Activated naive CD4-positive, alpha-beta T cell treated with anti-CD3 and anti-CD28 coated beads, Interleukin-2, amount 10 ng/mL, durations not matched to agents 7 days and 5 days (primary cell): ENCODE data around the gene ST7.
"Not testable (repeated sequence)": the region's sequence is repeated elsewhere in the genome, so short reads cannot be mapped to it uniquely, and the experiment has no call there.

ENCODE experiments used
- CTCF ChIA-PET: fragments of 350-600 bp; sonication (Branson Sonifier 250); formaldehyde crosslinking; loops from one replicate; lab custom pipeline; 2021; ENCODE audit warnings: antibody characterized with exemption; lab: Charles Lee
- DNase-seq: peaks from one replicate; pipeline ENCODE4 v3.0.0-alpha.2; 2020
- H3K27ac Mint-ChIP-seq: one replicate; pipeline ENCODE4 v1.8.0; 2021; ENCODE audit warnings: mild to moderate bottlenecking, moderate library complexity, mixed read lengths
- H3K27me3 Mint-ChIP-seq: one replicate; pipeline ENCODE4 v1.8.0; 2021; ENCODE audit warnings: mild to moderate bottlenecking, mixed read lengths
- H3K36me3 Mint-ChIP-seq: one replicate; pipeline ENCODE4 v1.8.0; 2021; ENCODE audit warnings: mixed read lengths
- H3K4me1 Mint-ChIP-seq: one replicate; pipeline ENCODE4 v1.8.0; 2021; ENCODE audit warnings: mixed read lengths
- H3K4me3 Mint-ChIP-seq: one replicate; pipeline ENCODE4 v1.8.0; 2021; ENCODE audit warnings: mild to moderate bottlenecking, moderate library complexity, mixed read lengths
- H3K9me3 Mint-ChIP-seq: one replicate; pipeline ENCODE4 v1.8.0; 2021; ENCODE audit warnings: mixed read lengths

ST7 gene

DNA sequence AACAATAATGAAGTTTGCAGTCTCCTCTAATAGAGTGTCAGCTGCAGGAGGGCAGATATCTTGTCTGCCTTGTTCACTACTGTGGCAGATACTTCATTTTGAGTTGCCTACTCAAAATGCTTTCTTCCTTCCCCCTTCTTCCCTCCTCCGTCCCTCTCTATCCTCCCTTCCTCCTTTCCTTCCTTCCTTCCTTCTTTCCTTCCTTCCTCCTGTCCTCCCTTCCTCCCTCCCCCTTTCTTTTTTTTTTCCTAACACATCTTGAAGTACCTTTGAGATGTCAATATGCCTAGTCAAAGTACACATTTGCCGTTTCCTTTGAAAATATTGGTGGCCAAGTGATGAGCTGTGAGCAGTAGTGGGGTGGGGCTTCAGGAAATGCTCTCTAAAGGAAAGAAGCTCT is 18.7 kb upstream of the ST7 start:
- Mint-ChIP-seq H3K4me1 (peaks cover 5% of the 10 kb centered on the region), H3K27ac (no peak overlapping the region), H3K9me3 (no peaks in the 10 kb centered on the region), H3K36me3 (no peaks in the 10 kb centered on the region), H3K4me3 (no peak overlapping the region), H3K27me3 (peaks cover 28% of the 10 kb centered on the region)
- no peak for DNase-seq
- CTCF ChIA-PET = interaction anchor here (1.2 to 1.3 kb wide), 2 partner anchors 54 to 195 kb away, joined by 3 to 4 read pairs; no protein-coding TSS in a partner anchor

DNA sequence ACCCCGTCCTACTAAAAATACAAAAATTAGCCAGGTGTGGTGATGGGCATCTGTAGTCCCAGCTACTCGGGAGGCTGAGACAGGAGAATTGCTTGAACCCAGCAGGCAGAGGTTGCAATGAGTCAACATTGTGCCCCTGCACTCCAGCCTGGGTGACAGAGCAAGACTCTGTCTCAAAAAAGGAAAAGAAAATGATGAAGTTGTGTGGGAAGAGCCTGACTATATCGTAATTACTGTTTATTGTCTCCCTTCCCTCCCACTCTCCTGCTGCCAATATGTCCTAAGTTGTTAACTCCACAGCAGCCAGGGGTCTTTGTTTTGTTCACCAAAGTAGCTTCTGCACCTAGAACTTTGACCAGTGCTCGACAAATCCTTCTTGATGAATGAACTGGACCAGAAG is 16.5 kb upstream of the ST7 start:
- H3K9me3 Mint-ChIP-seq, H3K4me1 Mint-ChIP-seq, H3K36me3 Mint-ChIP-seq, H3K27ac Mint-ChIP-seq, DNase-seq, H3K4me3 Mint-ChIP-seq, CTCF ChIA-PET: not testable (repeated sequence)
- H3K27me3 Mint-ChIP-seq = peaks cover 25% of the 10 kb centered on the region

DNA sequence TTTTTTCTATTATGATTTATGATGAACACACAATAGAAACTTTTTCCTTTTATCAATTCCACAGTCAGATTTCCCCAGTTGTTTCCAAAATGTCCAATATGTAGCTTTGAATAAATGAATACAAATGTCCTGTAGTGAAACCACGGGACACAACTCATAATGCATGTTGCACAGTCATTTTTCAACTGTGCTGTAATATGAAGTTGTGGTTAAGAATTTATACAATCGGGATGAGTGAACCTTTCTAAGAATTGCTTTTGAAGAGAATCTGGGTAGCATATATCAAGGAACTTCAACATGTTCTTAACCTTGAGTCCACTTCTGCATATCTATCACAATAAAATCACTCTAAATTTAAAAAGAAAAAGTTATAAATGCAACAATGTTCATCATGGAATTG is 14.6 kb upstream of the ST7 start:
- no peak overlapping the region for H3K27ac Mint-ChIP-seq
- no peak overlapping the region for H3K4me3 Mint-ChIP-seq
- no peaks in the 10 kb centered on the region for H3K36me3 Mint-ChIP-seq
- CTCF ChIA-PET = no interaction called here
- H3K4me1 Mint-ChIP-seq = no peaks in the 10 kb centered on the region
- DNase-seq = no peak
- no peaks in the 10 kb centered on the region for H3K9me3 Mint-ChIP-seq
- peaks cover 25% of the 10 kb centered on the region for H3K27me3 Mint-ChIP-seq

DNA sequence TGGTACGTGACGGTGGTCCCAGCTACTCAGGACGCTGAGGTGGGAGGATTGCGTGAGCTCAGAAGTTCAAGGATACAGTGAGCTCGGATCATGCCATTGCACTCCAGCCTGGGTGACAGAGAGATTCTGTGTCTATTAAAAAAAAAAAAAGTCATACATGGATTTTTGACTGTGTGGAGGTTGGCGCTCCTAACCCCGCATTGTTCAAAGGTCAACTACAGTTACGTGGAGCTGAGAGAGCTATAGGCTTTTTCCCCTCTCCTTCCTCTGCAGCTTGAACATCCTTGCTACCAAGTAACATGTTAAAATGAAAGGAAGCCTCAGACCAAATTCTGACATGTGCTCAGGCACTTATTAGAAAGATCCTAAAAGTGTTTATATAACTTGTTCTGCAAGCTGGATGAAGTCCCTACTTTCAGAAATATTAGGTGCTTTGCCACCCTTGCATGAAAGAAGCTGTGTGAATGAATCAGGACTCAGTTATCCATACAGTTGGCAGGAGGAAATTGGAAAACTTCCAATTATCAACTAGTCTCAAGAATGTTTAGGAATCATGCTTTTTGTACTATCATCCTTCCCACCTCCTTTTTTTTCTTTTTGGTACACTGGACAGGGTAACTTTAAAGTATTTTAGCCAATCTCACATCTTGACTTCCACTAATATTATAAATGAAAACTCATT is 12.5 kb upstream of the ST7 start:
- Mint-ChIP-seq H3K4me3 (no peak overlapping the region), H3K27ac (no peak overlapping the region), H3K36me3 (no peaks in the 10 kb centered on the region), H3K27me3 (peaks cover 19% of the 10 kb centered on the region), H3K4me1 (no peaks in the 10 kb centered on the region), H3K9me3 (no peaks in the 10 kb centered on the region)
- CTCF ChIA-PET = interaction anchor here (0.6 to 1.4 kb wide), 4 partner anchors 10 to 761 kb away, joined by 3 to 6 read pairs (median 3); no protein-coding TSS in a partner anchor
- no peak for DNase-seq

DNA sequence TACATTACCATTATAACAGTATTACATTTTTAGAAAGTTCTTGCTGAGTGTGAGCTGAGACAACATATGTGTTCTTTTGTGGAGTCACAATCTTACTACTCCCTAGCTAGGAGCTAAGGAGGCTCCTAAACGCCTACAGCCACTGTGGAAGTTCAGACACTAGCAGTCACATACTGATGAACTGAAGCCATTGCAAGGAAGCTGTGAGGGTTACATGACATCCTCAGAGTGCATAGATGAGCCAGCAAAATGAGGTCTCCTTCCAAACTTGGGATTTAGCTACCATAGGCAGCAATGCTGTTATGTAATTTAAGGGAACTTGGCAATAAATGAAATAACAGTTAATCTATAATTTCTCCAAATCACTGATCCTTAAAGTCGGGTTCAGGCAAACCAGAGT is 10.8 kb upstream of the ST7 start:
- H3K4me3 Mint-ChIP-seq = no peak overlapping the region
- no peaks in the 10 kb centered on the region for H3K9me3 Mint-ChIP-seq
- no peaks in the 10 kb centered on the region for H3K4me1 Mint-ChIP-seq
- peaks cover 13% of the 10 kb centered on the region for H3K27me3 Mint-ChIP-seq
- no peaks in the 10 kb centered on the region for H3K36me3 Mint-ChIP-seq
- no peak overlapping the region for H3K27ac Mint-ChIP-seq
- DNase-seq = no peak
- CTCF ChIA-PET = interaction anchor here (1.3 kb wide), 1 partner anchor 12 kb away, joined by 3 read pairs; no protein-coding TSS in a partner anchor

DNA sequence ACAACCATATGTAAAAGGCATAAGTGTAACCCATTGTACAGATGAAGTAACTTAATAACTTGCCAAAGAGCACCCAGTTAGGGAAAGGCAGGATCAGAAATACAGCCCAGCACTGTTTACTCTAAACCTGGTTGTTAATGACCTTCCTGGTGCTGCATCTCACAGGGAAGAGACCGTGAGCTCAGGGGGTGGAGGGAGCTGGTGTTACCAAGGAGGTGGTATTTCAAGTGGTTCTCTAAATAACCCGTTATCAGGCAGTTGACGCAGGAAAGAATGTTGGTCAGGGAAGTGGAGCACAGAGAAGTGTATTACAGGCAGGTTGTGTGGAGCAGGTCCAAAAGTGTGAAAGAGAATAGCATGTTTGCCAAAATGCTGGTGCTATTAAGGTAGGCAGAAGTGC is 4.4 kb upstream of the ST7 start:
- CTCF ChIA-PET = no interaction called here

DNA sequence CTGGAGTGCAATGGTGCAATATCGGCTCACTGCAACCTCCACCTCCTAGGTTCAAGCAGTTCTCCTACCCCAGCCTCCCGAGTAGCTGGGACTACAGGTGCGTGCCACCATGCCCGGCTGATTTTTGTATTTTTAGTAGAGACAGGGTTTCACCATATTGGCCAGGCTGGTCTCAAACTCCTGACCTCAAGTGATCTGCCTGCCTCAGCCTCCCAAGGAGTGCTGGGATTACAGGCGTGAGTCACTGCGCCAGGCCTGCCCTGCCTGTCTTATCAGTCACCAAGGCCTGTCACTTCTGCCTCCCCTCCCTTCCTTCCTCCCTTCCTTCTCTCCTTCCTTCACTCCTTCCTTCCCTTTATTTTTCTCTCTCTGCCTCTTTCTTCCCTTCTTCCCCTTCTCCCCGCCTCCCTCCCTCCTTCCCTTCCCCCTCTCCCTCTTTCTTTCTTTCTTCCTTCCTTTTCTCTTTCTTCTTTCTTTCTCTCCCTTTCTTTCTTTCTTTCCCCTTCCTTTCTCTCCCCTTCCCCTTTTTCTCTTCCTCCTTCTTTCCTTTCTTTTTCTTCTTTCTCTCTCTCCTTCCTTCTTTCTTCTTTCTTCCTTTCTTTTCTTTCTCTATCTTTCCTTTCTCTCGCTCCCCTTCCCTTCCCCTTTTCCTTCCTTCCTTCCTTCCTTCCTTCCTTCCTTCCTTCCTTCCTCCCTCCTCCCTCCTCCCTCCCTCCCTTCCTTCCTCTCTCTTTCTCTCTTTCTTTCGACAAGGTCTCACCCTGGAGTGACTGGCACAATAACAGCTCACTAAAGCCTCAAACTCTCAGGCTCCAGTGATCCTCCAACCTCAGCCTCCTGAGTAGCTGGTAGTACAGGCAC is 3.1 kb upstream of the ST7 start:
- DNase-seq = no peak
- CTCF ChIA-PET = interaction anchor here (0.9 kb wide), 1 partner anchor 9 kb away, joined by 3 read pairs; no protein-coding TSS in a partner anchor
- Mint-ChIP-seq H3K27ac (no peak overlapping the region), H3K9me3 (no peaks in the 10 kb centered on the region), H3K36me3 (no peaks in the 10 kb centered on the region), H3K27me3 (peaks cover 17% of the 10 kb centered on the region), H3K4me3 (no peak overlapping the region), H3K4me1 (peaks cover 19% of the 10 kb centered on the region)

More for the DNA sequence above, 4.4 kb upstream of the ST7 start:
- no peaks in the 10 kb centered on the region for H3K36me3 Mint-ChIP-seq
- H3K4me1 Mint-ChIP-seq = peaks cover 9% of the 10 kb centered on the region
- peaks cover 14% of the 10 kb centered on the region for H3K27me3 Mint-ChIP-seq
- DNase-seq = no peak
- H3K27ac Mint-ChIP-seq = no peak overlapping the region
- H3K9me3 Mint-ChIP-seq = no peaks in the 10 kb centered on the region
- no peak overlapping the region for H3K4me3 Mint-ChIP-seq

DNA sequence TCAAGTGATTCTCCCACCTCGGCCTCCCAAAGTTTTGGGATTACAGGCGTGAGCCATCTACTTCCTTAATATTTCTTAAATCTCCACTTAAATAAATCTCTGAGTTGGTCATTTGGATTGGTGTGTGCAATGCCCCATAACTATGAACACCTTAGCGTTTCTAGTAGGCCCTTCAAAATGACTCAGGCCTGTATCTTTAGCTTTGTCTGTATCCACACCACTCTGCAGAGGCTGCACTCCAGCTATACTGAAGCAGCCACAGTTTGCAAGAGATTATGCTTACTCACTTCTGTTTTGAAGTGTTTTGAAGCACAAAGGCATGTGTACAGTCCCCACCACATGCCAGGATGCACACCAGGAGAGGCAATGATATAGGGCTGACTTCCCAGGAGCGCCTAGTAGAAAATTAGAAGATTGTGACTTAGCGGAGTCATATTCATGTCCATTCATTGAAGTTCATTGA is 2.4 kb upstream of the ST7 start:
- no peak overlapping the region for H3K27ac Mint-ChIP-seq
- CTCF ChIA-PET = interaction anchor here (0.9 kb wide), 1 partner anchor 9 kb away, joined by 3 read pairs; no protein-coding TSS in a partner anchor
- DNase-seq = no peak
- H3K27me3 Mint-ChIP-seq = peaks cover 19% of the 10 kb centered on the region
- no peaks in the 10 kb centered on the region for H3K36me3 Mint-ChIP-seq
- no peaks in the 10 kb centered on the region for H3K9me3 Mint-ChIP-seq
- H3K4me3 Mint-ChIP-seq = no peak overlapping the region
- peaks cover 19% of the 10 kb centered on the region for H3K4me1 Mint-ChIP-seq

DNA sequence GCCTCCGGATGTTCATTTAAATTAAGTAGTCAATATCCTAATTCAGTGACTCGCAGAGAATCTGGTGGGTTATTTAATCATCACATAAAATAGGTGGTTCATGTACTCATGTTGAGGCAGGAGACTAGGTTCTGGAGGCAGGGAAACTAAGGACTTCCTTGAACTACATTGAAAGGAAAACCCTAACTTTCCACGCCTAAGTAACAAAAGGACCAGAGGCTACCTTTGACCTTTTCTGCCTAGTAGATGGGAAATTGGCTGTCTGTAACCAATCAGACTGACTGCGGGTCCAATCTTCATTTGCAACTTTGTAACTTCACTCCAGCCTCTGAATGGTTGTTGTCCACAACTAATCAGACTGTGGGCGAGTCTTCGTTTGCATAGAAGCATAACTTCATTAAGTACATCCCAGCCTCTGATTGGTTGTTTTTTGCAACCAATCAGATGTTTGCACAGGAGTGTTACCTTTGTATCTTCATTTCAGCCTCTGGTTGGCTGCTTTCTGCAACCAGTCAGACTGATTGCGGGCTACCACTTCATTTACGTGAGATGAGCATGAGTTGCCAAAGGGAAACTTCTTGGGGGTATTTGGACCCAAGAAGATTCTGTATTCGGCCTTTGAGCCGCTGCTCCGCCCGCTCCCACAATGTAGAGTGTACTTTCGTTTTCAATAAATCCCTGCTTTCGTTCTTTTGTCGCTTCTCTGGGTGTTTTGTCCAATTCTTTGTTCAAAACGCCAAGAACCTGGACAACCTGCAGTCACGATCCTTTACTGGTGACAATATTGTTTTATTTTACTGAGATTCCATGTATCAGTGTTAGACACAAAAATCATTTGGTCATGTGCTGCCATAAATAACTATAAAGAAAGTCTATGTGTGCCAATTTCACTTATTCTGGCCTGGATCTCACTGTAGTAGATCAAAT is 1.7 kb upstream of the ST7 start:
- Mint-ChIP-seq H3K4me3 (no peak overlapping the region), H3K27ac (no peak overlapping the region), H3K36me3 (no peaks in the 10 kb centered on the region), H3K27me3 (peaks cover 24% of the 10 kb centered on the region), H3K4me1 (peaks cover 19% of the 10 kb centered on the region), H3K9me3 (no peaks in the 10 kb centered on the region)
- CTCF ChIA-PET = no interaction called here
- DNase-seq = no peak

DNA sequence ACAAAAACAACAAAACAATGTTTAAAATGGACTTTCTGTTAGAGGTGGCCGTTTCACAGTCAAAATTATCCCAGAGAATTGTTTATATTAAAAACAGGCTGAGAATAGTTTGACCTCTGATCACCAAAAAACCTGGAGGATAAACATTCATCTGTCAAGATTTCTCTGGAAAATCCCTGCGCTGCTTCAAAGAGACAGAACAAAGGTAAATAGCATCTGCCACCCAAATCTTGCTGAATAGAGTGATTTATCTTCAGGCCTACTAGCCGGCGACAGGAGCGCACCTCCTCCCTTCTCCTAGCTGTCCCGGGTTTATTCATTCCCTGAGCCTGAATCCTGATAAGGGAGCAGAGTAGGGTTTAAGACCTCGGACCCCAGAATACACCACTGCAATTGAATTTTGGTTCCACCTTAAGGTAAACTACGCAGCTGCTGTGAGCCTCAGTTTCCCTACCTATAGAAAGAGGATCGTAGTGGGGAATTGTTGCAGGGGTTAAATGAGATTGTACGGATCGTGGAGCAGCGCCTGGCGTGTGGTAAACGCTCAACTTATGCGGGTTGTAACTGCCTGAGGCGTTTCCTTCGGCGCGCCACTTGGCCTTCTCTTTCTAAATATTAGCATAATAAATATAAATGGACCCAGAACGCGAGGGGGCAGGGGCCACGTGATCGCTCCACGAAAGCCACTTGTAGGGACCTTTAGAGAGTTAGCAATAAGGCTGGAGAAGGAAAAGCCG is 498 bp upstream of the ST7 start:
- Mint-ChIP-seq H3K4me1 (peaks cover 19% of the 10 kb centered on the region), H3K27me3 (peaks cover 24% of the 10 kb centered on the region), H3K4me3 (peak overlapping the region; percentile 72), H3K36me3 (no peaks in the 10 kb centered on the region), H3K9me3 (no peaks in the 10 kb centered on the region), H3K27ac (peak overlapping the region; percentile 42)
- no peak for DNase-seq
- CTCF ChIA-PET = interaction anchor here (1.0 to 2.8 kb wide), 3 partner anchors 9 to 174 kb away, joined by 3 to 12 read pairs (median 3); no protein-coding TSS in a partner anchor

DNA sequence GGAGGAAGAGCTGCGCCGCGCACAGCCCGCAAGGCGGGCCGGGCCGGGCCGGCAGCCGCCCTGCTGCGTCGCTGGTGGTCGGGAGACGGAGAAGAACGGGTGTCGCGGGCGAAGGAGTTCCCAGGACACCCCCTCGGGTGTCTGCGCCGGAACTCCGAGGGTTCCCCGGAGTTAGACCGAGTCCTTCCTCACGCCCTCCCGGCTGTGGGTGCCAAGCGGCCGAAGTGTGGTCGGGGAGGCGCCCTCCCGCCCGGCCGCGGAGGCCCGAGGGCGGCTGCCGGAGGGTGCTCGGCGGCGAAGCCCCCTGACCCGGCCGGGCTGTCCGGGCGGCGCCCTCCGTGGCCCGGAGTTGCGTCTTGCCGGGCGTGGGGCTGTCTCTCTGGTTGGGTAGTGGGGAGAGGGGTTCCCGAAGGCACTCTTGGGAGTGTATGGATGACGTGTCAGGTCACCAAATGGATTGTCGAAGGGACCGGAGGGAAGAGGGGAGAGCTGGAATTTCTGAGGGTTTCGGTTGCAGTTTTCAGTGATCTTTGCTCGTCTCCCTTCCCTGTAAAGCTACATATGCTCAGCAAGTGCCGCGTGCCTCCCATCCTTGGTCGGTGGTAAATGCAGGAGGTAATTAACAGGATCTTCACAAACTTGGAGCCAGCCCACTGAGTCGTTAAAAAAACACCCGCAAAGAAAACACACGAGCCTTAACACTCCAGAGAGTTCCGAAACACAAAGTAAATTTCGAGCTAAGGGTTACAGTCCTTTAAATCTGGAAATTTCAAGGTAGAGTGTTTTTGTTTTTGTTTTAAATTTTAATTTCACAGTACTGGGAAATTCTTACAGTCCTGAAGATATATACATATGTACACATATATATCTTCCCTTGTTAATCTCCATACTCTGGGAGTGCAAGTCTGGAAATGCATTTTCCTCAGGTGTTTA is 871 bp downstream of the ST7 start:
- Mint-ChIP-seq H3K27me3 (peaks cover 21% of the 10 kb centered on the region), H3K27ac (peak overlapping the region; percentile 77), H3K36me3 (no peaks in the 10 kb centered on the region), H3K4me3 (peak overlapping the region; percentile 84), H3K9me3 (no peaks in the 10 kb centered on the region), H3K4me1 (peaks cover 19% of the 10 kb centered on the region)
- DNase-seq = peak; percentile 44
- CTCF ChIA-PET = interaction anchor here (0.6 to 2.8 kb wide), 6 partner anchors 10 to 212 kb away, joined by 3 to 12 read pairs (median 3); no protein-coding TSS in a partner anchor

DNA sequence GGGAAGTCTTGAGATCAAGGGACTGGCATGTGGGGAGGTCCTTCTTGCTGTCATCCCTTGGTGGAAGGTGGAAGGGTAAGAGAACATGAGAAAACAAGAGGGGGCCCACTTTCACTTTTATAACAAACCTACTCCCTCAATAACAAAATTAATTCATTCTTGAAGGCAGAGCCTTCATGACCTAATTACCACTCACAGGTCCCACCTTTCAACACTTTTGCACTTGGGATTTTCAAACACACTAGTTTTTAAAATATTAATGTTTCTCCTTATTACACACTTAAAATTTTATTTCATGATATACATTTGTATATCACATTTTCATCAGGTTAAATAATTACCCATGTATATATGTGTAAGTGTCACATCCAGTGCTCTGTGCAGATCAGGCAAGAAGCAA is 2.0 kb downstream of the ST7 start:
- no peak overlapping the region for H3K27ac Mint-ChIP-seq
- peaks cover 15% of the 10 kb centered on the region for H3K27me3 Mint-ChIP-seq
- H3K4me1 Mint-ChIP-seq = peaks cover 19% of the 10 kb centered on the region
- peak overlapping the region; percentile 84 for H3K4me3 Mint-ChIP-seq
- H3K9me3 Mint-ChIP-seq = no peaks in the 10 kb centered on the region
- H3K36me3 Mint-ChIP-seq = no peaks in the 10 kb centered on the region
- DNase-seq = no peak
- CTCF ChIA-PET = no interaction called here
